Astrocyte (in vitro differentiated cells and primary cell): ENCODE data around the gene DIP2B.

Experiments used
- EZH2 ChIP-seq: IDR thresholded peaks from 2 replicates; pipeline ENCODE4 v1.6.1; 2012; ENCODE audit warnings: mild to moderate bottlenecking, low read length, inconsistent platforms; ENCODE audit not compliant: insufficient read depth
- TF ChIP-seq, protein P1 (sequence below): IDR thresholded peaks from 2 replicates; pipeline ENCODE4 v1.5.1; 2011; ENCODE audit warnings: low read depth, mild to moderate bottlenecking, inconsistent platforms, low read length, moderate library complexity; ENCODE audit not compliant: insufficient read depth

DNA sequence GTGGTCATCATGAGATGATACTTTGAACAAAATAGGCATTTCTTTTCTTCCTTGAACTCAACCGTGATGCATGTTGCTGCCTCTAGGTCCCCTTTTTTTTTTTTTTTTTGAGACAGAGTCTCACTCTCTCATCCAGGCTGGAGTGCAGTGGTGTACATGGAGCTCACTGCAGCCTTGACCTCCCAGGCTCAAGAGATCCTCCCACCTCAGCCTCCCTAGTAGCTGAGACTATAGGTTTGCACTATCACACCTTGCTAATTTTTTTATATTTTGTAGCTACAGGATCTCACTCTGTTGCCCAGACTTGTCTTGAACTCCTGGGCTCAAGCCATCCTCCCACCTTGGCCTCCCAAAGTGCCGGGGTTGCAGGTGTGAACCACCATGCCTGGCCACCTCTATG, 20.6 kb downstream of the DIP2B start:
- TF ChIP-seq, protein P1, sequence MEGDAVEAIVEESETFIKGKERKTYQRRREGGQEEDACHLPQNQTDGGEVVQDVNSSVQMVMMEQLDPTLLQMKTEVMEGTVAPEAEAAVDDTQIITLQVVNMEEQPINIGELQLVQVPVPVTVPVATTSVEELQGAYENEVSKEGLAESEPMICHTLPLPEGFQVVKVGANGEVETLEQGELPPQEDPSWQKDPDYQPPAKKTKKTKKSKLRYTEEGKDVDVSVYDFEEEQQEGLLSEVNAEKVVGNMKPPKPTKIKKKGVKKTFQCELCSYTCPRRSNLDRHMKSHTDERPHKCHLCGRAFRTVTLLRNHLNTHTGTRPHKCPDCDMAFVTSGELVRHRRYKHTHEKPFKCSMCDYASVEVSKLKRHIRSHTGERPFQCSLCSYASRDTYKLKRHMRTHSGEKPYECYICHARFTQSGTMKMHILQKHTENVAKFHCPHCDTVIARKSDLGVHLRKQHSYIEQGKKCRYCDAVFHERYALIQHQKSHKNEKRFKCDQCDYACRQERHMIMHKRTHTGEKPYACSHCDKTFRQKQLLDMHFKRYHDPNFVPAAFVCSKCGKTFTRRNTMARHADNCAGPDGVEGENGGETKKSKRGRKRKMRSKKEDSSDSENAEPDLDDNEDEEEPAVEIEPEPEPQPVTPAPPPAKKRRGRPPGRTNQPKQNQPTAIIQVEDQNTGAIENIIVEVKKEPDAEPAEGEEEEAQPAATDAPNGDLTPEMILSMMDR: no peak
- TF ChIP-seq EZH2: no peak
